HK-2 (cell line): ENCODE data around the gene LRPAP1.
"Not testable (repeated sequence)": the region's sequence is repeated elsewhere in the genome, so short reads cannot be mapped to it uniquely, and the experiment has no call there.

Source experiments
- DNase-seq: peaks from one replicate; pipeline ENCODE4 v3.0.0-alpha.2; 2018; ENCODE audit not compliant: unreplicated experiment

Gene LRPAP1

DNA sequence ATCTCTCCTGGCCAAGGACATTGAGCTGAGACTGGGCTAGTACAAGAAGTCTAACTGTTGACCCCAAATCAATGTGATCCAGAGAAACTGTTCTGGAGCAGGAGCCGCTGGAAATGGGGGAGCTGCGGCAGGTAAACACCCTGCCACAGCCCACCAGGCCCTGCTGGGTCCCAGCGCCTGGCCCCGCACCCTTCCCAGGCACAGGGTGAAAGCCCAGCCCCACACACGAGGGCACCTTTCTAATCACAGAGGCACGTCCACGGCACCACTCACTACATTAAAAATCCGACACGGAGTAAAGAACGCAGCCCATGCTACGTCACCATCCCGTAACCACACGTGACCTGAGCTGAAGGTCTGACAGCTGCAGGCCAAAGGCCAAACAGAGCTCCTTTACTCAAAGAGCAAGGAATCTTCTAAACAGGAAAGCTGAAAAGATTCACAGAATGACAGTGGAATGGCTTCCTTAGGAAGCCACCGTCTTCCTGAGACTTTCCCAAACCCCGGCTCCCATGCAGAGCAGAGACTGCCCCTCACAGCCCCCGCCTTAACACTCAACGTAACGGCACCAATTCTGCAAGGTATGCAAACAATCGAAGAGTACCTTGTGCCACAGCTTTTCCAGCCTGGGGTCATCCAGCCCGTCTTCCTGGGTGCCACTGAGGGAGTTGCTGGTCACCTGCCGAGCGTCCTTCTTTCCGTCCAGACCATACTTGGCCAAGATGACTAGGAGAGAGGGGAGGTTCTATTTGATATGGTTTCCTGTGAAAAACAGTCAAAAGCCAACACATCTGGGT lies 12.6 kb downstream of the LRPAP1 start:
- DNase-seq = no peak

GRCh38 chr4:3518941-3519340 lies 13.3 kb downstream of the LRPAP1 start:
- DNase-seq = no peak

GRCh38 chr4:3518511-3518880 lies 13.7 kb downstream of the LRPAP1 start:
- no peak for DNase-seq

- DNase-seq = no peak
Observed at GRCh38 chr4:3517731-3518510, 14.3 kb downstream of the LRPAP1 start.

GRCh38 chr4:3516836-3517730 lies 15.1 kb downstream of the LRPAP1 start:
- no peak for DNase-seq

GRCh38 chr4:3516061-3516835 lies 16.0 kb downstream of the LRPAP1 start:
- no peak for DNase-seq

DNA sequence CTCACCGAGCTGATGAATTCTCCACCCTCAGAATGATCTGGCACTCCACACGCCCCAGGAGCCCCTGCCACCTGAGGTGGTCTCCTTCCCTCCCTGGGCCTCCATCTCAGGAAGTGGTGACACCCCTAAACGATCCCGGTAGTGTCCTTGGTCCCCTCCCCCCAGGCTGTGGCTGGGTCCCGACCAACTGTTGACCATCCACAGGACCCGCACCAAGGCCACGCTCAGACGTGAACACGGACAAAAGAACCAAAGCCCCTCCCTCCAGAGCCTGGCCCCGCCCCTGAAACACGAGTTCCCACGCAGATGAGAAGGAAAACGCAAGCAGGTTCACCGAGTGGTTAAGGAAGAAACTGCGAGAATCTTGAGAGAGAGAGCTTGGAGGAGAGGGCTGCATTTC lies 16.6 kb downstream of the LRPAP1 start:
- no peak for DNase-seq

- DNase-seq = no peak
Observed at GRCh38 chr4:3514806-3515501, 17.3 kb downstream of the LRPAP1 start.

GRCh38 chr4:3514221-3514780 lies 17.9 kb downstream of the LRPAP1 start:
- DNase-seq = peak; percentile 53

DNA sequence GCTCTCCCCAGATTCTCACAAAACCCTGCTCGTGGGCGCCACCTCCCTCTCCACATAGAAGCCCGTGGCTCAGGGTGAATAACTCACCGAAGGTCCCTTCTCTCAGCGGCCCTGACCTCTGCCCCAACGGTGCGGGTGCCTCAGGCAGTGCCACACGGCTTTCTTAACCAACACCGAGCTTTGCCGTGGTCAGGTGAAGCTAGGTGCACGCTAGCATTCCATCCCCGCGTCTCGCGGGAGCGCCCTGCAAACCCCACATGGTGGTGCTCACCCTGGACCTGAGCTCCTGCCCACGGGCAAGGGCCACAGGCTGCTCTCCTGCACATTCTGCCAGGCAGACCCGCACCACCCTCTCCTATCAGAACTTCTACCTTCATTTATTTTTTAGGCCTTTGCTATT lies 18.4 kb downstream of the LRPAP1 start:
- no peak for DNase-seq

DNA sequence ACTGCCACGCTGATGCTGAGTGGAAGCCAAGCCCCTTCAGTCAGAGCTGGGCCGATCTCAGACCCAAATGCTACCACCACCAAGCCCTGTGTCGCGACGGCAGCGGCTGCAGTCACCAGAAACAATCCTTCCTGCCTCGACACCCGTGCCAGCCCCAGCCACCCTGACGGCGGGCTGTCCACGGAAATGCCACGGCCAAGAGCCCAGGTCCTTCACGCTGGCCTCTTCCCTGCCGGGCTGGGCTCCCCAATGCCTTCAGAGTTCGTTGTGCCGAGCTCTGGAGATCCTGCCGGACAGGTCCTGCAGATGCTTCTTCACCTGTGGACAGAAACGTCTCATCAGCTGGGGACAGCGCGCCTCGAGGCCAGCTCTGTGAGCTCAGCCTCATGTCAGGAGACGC lies 19.5 kb downstream of the LRPAP1 start:
- DNase-seq = no peak

GRCh38 chr4:3512279-3512678 lies 19.9 kb downstream of the LRPAP1 start:
- DNase-seq = no peak

DNA sequence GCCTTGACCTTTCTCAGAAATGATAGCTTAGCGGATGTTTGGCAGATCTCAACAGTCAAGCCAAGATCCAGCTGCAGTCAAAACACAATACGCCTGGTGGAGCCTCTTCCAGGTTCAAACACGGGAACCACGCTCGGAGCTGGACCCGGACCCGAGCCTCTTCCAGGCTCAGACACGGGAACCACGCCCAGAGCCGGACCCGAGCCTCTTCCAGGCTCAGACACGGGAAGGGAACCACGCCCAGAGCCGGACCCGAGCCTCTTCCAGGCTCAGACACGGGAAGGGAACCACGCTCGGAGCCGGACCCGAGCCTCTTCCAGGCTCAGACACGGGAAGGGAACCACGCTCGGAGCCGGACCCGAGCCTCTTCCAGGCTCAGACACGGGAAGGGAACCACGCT lies 20.6 kb downstream of the LRPAP1 start:
- not testable (repeated sequence) for DNase-seq

- DNase-seq = no peak
Observed at GRCh38 chr4:3511187-3511586, 21.0 kb downstream of the LRPAP1 start.

DNA sequence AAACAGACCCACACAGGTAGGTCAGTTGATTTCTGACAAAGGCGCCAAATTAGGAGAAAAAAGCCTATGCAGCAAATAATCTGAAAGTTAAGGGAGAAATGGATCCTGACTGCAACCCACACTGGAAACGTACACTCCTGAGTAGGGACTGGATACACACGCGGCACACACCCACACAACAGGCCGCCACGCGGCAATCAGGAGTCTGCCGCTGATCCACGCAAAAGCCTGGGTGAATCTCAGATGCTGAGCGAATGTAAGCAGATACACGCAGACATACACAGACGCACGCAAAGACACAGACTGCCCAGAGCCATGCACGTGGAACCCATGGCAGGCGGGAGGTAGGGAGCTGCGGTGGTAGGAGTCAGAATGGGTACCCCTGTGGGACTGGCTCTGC lies 21.7 kb downstream of the LRPAP1 start:
- DNase-seq = no peak

- no peak for DNase-seq
Observed at GRCh38 chr4:3508542-3508941, 23.7 kb downstream of the LRPAP1 start.

DNA sequence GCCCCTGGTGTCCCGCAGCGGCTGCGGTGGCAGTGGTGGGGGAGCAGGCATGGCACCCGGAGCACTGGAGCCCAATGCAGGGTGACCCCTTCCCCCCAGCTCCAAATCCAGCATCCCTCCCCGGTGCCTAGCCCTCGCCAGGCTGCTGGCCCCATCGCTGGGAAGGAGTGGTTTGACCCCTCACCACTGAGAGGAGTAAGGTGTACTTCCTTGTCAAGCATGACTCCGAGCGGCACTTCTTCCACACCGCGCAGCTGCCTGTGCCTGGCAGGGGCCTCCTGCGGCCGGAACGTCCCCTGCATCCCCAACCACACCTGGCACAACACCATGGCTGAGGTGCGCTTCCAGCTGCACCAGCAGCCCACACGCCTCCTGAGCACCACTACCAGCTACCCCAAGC lies 27.0 kb downstream of the LRPAP1 start:
- DNase-seq = no peak

DNA sequence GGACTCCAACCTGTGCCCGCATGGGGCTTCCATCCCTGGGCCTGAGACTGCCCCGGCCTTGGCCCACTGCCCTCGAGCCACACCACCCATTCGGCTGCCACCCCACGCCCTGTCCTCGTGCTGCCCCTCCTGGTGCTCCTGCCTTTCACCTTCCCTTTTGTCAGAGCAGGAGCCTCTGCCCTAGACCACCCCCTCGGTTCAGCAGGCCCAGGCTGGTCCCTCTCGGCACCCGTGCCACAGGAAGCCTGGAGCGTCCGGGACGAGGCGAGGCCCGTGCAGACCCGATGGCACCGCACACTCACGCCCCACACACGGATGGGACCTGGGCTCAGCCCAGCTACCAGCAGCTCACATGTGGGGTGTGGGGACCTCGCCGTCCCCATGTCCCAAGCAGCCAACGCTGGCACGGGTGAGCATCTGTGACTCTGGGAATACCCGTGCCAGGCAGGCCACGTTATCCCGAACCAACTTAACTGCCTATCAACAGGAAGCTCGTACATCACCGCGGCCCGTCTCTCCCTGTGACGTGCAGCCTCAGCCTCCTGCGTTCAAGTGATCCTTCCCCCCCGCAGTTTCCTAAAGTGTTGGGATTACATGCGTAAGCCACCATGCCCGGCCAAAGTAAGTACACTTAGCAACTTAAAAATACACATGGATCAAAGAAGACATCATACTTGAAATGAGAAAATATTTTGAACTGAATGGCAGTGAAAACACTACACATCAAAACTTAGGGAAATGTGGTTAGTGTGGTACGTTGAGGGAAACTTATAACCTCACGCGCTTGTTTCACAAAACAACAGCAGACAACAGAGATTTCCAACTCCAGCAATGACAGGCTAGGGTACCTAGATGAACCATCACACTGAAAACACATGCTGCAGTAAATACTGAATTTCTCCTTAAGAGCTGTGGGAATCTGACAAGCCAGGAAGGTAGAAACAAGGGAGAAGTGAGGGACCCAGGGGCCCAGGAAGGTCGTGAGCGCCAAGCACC lies 29.0 kb downstream of the LRPAP1 start:
- DNase-seq = no peak

- DNase-seq = no peak
Observed at GRCh38 chr4:3501825-3502425, 30.3 kb downstream of the LRPAP1 start.
